CD4-positive, alpha-beta memory T cell (primary cell): ENCODE data around the gene TBX2. TPM values are rescaled to one million over a fixed set of nuclear protein-coding genes. Genes with fewer than 3 reads are reported as not detected.

ENCODE experiments used
- CTCF ChIA-PET: fragments of 350-600 bp; sonication (Branson Sonifier 250); formaldehyde crosslinking; loops from one replicate; lab custom pipeline; 2021; ENCODE audit warnings: inconsistent platforms; ENCODE audit not compliant: partially characterized antibody; lab: Charles Lee
- POLR2A ChIA-PET: fragments of 350-600 bp; sonication (Branson Sonifier 250); formaldehyde crosslinking; loops from one replicate; lab custom pipeline; 2021; ENCODE audit not compliant: partially characterized antibody; lab: Charles Lee
- DNase-seq, 5 donors: peaks; one replicate each; pipeline versions ENCODE4 v3.0.0 to v3.0.0-alpha.2; 2020 to 2022; ENCODE audit warnings: mixed read lengths in 1 of 5
- H3K27ac ChIP-seq: one replicate; pipeline ENCODE4 v1.7.0; 2013; ENCODE audit warnings: low read depth, low read length
- H3K27me3 ChIP-seq: 2 replicates; pipeline ENCODE4 v1.7.0; 2013; ENCODE audit warnings: mild to moderate bottlenecking, low read length, moderate library complexity; ENCODE audit not compliant: insufficient read depth
- H3K36me3 ChIP-seq: 2 replicates; pipeline ENCODE4 v1.7.0; 2013; ENCODE audit warnings: mild to moderate bottlenecking, low read length, moderate library complexity; ENCODE audit not compliant: insufficient read depth
- H3K4me1 ChIP-seq: 2 replicates; pipeline ENCODE4 v1.7.0; 2013; ENCODE audit warnings: mild to moderate bottlenecking, low read length, moderate library complexity; ENCODE audit not compliant: insufficient read depth
- H3K4me3 ChIP-seq, 2 donors: one replicate each; pipeline ENCODE4 v1.7.0; 2013; ENCODE audit warnings: low read length in 2 of 2, mild to moderate bottlenecking in 1 of 2
- H3K9me3 ChIP-seq, 2 donors: one replicate each; pipeline ENCODE4 v1.7.0; 2013; ENCODE audit warnings: low read length in 2 of 2, control low read depth in 1 of 2; ENCODE audit not compliant: control insufficient read depth in 1 of 2
- H3K27ac Mint-ChIP-seq, 7 donors: one replicate each; pipeline ENCODE4 v1.8.0; 2020 to 2021; ENCODE audit warnings: mixed read lengths in 7 of 7, mild to moderate bottlenecking in 6 of 7, inconsistent platforms in 3 of 7, moderate library complexity in 3 of 7
- H3K27me3 Mint-ChIP-seq, 2 donors: one replicate each; pipeline ENCODE4 v1.8.0; 2020 to 2021; ENCODE audit warnings: mixed read lengths in 2 of 2
- H3K36me3 Mint-ChIP-seq, 2 donors: one replicate each; pipeline ENCODE4 v1.8.0; 2020 to 2021; ENCODE audit warnings: mixed read lengths in 2 of 2, inconsistent platforms in 1 of 2, mild to moderate bottlenecking in 1 of 2
- H3K4me1 Mint-ChIP-seq, 4 donors: one replicate each; pipeline ENCODE4 v1.8.0; 2020 to 2021; ENCODE audit warnings: mixed read lengths in 4 of 4, mild to moderate bottlenecking in 1 of 4
- H3K4me3 Mint-ChIP-seq, 8 donors: one replicate each; pipeline ENCODE4 v1.8.0; 2020 to 2021; ENCODE audit warnings: mixed read lengths in 8 of 8, mild to moderate bottlenecking in 7 of 8, moderate library complexity in 6 of 8, inconsistent platforms in 3 of 8
- H3K9me3 Mint-ChIP-seq, 8 donors: one replicate each; pipeline ENCODE4 v1.8.0; 2020 to 2021; ENCODE audit warnings: mixed read lengths in 8 of 8, mild to moderate bottlenecking in 5 of 8, inconsistent platforms in 3 of 8, moderate library complexity in 1 of 8
- intact Hi-C: fragments of 100-400 bp; cut with micrococcal nuclease; formaldehyde crosslinking; loops from one replicate; pipeline ENCODE4 v1.15.1; 2023
- polyA plus RNA-seq, 2 donors: library from polyadenylated mRNA; unstranded; fragments of 300-500 nt; fragmentation: Illumina TruSeq; gene quantifications; one replicate each; pipeline ENCODE4 v1.2.3, GENCODE V29; 2021
- total RNA-seq, 2 experiments: library from RNA; stranded (reverse); gene quantifications; one replicate each; pipeline ENCODE4 v1.2.3, GENCODE V29; 2021

TBX2 gene
- total and polyA plus RNA-seq, 4 experiments from 2014 or later: not detected

DNA sequence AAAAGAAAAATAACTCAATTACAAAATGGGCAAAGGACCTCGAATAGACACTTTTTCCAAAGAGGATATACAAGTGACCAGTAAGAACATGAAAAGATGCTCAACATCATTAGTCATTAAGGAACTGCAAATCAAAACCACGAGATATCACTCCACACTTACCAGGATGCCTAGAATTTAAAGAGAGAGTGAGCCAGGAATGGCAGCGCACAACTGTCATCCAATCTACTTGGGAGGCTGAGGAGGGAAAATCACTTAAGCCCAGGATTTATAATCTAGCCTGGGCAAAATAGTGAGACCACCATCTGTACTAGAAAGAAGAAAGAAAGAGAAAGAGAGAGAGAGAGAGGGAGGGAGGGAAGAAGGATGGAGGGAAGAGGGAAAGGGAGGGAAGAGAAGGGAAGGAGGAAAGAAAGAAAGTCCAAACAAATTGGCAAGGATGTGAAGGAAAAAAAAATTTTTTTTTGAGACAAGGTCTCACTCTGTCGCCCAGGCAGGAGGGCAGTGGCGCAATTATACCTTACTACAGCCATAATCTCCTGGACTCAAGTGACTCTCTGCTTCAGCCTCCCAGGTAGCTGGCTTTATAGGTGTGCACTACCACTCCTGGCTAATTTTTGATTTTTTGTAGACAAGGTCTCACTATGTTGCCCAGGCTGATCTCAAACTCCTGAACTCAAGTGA is 22.6 kb downstream of the TBX2 start:
- intact Hi-C loops: no loop called here
- ChIA-PET CTCF (interaction anchor here (1.0 to 2.1 kb wide), 2 partner anchors 9 to 10 kb away, joined by 6 to 8 read pairs; no protein-coding TSS in a partner anchor), POLR2A (no interaction called here)
- H3K4me1 ChIP-seq: no peaks in the 10 kb centered on the region
- no peak overlapping the region for H3K27ac ChIP-seq
- H3K36me3 ChIP-seq: no peaks in the 10 kb centered on the region
- Mint-ChIP-seq H3K4me1 (no peaks in the 10 kb centered on the region), H3K27me3 (peaks cover 27 to 53% of the 10 kb centered on the region in 2 donors), H3K9me3 (no peaks in the 10 kb centered on the region), H3K27ac (peak overlapping the region in 1 of 7 donors; percentile 14), H3K36me3 (no peaks in the 10 kb centered on the region), H3K4me3 (no peak overlapping the region)
- H3K4me3 ChIP-seq: no peak overlapping the region
- no peak for DNase-seq
- peaks cover 4% of the 10 kb centered on the region for H3K27me3 ChIP-seq
- H3K9me3 ChIP-seq: no peaks in the 10 kb centered on the region

DNA sequence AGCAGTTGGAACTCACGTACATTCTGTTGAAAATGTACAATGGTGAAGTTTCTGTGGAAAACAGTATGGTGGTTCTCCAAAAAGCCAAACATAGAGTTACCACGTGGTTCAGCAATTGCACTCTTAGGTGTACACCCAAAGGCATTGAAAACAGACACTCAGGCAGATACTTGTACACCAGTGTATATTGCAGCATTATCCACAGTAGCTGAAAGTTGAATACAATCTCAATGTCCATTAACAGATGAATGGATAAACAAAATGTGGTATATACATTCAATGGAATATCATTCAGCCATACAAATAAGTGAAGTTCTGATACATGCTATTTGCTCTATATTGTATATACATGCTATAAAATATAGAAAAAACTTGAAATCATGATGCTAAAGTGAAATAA is 23.2 kb downstream of the TBX2 start:
- Histone ChIP-seq H3K4me3 (no peak overlapping the region), H3K27ac (no peak overlapping the region), H3K4me1 (no peaks in the 10 kb centered on the region), H3K27me3 (peaks cover 4% of the 10 kb centered on the region), H3K9me3 (no peaks in the 10 kb centered on the region), H3K36me3 (no peaks in the 10 kb centered on the region)
- Mint-ChIP-seq H3K9me3 (peaks cover 0 to under 1% (median 0%) of the 10 kb centered on the region in 8 donors), H3K36me3 (no peaks in the 10 kb centered on the region), H3K27ac (no peak overlapping the region), H3K4me3 (no peak overlapping the region), H3K27me3 (peaks cover 27 to 53% of the 10 kb centered on the region in 2 donors), H3K4me1 (no peaks in the 10 kb centered on the region)
- no peak for DNase-seq
- intact Hi-C loops: no loop called here
- ChIA-PET CTCF (interaction anchor here (1.0 kb wide), 1 partner anchor 10 kb away, joined by 6 read pairs; no protein-coding TSS in a partner anchor), POLR2A (no interaction called here)

DNA sequence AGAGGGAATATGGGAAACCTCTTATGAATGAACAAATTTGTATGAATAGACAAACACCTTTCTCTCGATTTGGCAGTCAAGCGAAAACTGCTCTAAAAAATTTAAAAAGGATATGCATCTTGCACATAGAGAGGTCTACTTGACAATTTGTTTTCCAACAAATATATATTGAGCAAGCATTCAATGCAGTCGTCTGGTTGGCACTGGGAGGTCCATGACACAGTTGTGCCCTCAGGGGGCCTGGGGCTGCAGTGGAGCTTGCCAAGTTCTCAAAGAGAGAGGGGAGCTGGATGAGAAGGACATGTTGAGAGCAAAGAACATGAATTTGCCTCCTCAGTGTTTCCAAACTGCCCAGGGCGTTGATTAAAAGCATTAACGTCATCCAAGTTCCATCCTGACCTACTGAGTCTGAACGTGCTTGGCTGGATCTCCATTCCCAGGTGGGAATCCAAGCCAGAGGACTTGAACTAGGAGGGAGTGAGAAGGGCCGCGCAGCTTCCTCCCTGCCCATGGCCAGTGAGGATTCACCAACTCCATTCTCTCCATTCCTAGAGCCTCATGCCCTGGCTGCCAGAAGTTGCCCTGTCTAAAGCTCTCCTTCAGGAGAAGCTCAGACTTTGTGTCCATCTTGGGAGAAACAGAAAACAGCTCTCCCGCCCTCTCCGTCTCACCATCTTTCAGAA is 24.5 kb downstream of the TBX2 start:
- intact Hi-C loops: no loop called here
- peaks cover 4% of the 10 kb centered on the region for H3K27me3 ChIP-seq
- Mint-ChIP-seq H3K4me1 (no peaks in the 10 kb centered on the region), H3K27ac (no peak overlapping the region), H3K27me3 (peaks cover 25 to 44% of the 10 kb centered on the region in 2 donors), H3K36me3 (no peaks in the 10 kb centered on the region), H3K9me3 (peaks cover 0 to 3% (median under 1%) of the 10 kb centered on the region in 8 donors), H3K4me3 (no peak overlapping the region)
- no peaks in the 10 kb centered on the region for H3K36me3 ChIP-seq
- H3K9me3 ChIP-seq: no peaks in the 10 kb centered on the region
- no peaks in the 10 kb centered on the region for H3K4me1 ChIP-seq
- H3K4me3 ChIP-seq: no peak overlapping the region
- DNase-seq: no peak
- ChIA-PET POLR2A (no interaction called here), CTCF (no interaction called here)
- no peak overlapping the region for H3K27ac ChIP-seq

DNA sequence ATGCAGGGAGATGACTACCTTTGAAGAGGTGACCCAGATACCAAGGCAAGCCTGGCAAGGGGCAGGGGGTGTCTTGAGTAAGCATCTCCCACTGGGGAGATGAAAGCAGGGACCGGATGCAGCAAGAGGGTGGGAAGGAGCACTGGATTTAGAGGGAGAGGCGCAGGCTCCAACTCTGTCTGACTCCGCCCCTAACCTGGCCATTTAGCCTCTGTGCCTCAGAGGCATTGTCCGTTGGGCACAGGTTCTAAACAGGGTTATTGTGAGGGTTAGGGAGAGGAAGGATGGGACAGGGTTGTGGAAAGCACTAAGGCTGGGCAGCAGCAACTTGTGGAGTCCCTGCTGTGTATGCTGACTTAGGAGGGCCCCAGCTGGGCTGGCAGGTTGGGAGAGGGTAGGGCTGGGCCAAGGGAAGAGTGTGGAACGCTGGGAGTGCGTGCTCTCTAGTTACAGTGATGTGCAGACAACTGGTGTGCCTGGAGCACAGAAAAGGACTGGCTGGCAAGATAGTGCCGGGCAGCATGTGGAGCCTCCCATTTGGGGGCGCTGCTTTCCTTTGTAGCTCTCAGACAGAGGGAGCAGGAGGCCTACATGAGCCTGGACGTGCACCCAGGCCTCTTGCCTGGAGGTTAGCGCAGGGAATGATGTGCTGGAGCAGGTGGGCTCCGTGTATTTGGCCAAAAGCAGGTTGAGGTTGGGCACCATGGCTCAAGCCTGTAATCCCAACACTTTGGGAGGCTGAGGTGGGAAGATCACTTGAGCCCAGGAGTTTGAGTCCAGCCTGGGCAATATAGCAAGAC is 26.2 kb downstream of the TBX2 start:
- ChIA-PET POLR2A (no interaction called here), CTCF (interaction anchor here (2.3 to 3.3 kb wide), 2 partner anchors 8 to 14 kb away, joined by 10 to 13 read pairs; no protein-coding TSS in a partner anchor)
- Mint-ChIP-seq H3K36me3 (no peaks in the 10 kb centered on the region), H3K27me3 (peaks cover 22 to 36% of the 10 kb centered on the region in 2 donors), H3K27ac (no peak overlapping the region), H3K9me3 (peaks cover 0 to 3% (median under 1%) of the 10 kb centered on the region in 8 donors), H3K4me3 (no peak overlapping the region), H3K4me1 (no peaks in the 10 kb centered on the region)
- H3K27ac ChIP-seq: no peak overlapping the region
- H3K4me1 ChIP-seq: no peaks in the 10 kb centered on the region
- DNase-seq: no peak
- intact Hi-C loops: no loop called here
- no peaks in the 10 kb centered on the region for H3K9me3 ChIP-seq
- peaks cover 4% of the 10 kb centered on the region for H3K27me3 ChIP-seq
- H3K36me3 ChIP-seq: no peaks in the 10 kb centered on the region
- no peak overlapping the region for H3K4me3 ChIP-seq

DNA sequence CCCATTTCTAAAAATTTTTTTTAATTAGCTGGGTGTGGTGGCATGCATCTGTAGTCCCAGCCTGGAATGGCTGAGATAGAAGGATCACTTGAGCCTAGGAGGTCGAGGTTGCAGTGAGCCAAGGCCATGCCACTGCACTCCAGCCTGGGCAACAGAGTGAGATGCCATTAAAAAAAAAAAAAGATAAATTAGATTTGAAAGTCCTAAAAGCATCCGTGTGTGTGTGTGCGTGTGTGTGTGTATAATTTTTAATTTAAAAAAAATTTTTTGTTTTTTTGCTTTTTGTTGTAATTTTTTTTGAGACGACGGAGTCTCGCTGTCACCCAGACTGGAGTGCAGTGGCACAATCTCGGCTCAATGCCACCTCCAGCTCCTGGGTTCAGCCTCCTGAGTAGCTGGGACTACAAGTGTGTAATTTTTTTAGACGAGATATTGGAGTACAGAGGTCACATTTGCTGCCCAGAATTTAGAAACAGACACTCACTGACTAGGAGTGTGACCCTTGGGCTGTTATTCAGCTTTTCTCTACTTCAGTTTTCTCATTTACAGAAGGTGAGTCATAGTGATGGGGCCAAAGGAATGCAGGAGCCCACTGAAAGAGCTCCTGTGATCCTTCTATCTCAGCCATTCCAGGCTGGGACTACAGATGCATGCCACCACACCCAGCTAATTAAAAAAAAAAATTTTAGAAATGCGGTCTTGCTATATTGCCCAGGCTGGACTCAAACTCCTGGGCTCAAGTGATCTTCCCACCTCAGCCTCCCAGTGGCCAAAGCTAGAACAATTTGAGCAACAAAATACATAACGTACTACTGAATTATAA is 27.1 kb downstream of the TBX2 start:
- Histone ChIP-seq H3K4me1 (no peaks in the 10 kb centered on the region), H3K27ac (no peak overlapping the region), H3K36me3 (no peaks in the 10 kb centered on the region), H3K27me3 (peaks cover 4% of the 10 kb centered on the region), H3K4me3 (no peak overlapping the region), H3K9me3 (no peaks in the 10 kb centered on the region)
- intact Hi-C loops: no loop called here
- H3K36me3 Mint-ChIP-seq: no peaks in the 10 kb centered on the region
- peaks cover 20 to 34% of the 10 kb centered on the region in 2 donors for H3K27me3 Mint-ChIP-seq
- H3K4me1 Mint-ChIP-seq: no peaks in the 10 kb centered on the region
- POLR2A ChIA-PET: no interaction called here
- CTCF ChIA-PET: interaction anchor here (0.7 to 3.3 kb wide), 3 partner anchors 9 to 23 kb away, joined by 4 to 13 read pairs (median 10); no protein-coding TSS in a partner anchor
- H3K9me3 Mint-ChIP-seq: peaks cover 0 to 3% (median under 1%) of the 10 kb centered on the region in 8 donors
- H3K4me3 Mint-ChIP-seq: no peak overlapping the region
- no peak for DNase-seq
- H3K27ac Mint-ChIP-seq: no peak overlapping the region

DNA sequence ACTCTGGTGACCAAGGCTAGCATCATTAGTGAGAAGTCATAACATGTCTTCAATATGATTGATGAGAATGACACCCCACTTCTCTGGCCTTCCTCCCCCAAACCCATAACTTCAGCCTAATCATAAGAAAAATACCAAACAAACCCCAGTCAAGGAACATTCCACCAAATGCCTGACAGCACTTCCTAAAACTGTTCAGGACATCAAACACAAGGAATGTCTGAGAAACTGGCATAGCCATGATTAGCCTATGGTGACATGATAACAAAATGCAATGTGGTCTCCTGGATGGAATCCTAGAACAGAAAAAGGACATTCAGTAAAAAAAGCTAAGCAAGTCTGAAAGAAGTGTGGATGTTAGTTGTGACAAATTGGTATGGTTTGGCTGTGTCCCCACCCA is 27.9 kb downstream of the TBX2 start:
- POLR2A ChIA-PET: no interaction called here
- H3K36me3 Mint-ChIP-seq: no peaks in the 10 kb centered on the region
- intact Hi-C loops: no loop called here
- Histone ChIP-seq H3K27ac (no peak overlapping the region), H3K4me1 (no peaks in the 10 kb centered on the region), H3K27me3 (peaks cover 4% of the 10 kb centered on the region), H3K36me3 (no peaks in the 10 kb centered on the region), H3K9me3 (no peaks in the 10 kb centered on the region), H3K4me3 (no peak overlapping the region)
- CTCF ChIA-PET: interaction anchor here (2.3 to 3.3 kb wide), 2 partner anchors 10 to 16 kb away, joined by 10 to 13 read pairs; no protein-coding TSS in a partner anchor
- no peak for DNase-seq
- H3K27ac Mint-ChIP-seq: no peak overlapping the region
- H3K9me3 Mint-ChIP-seq: peaks cover 0 to 3% (median under 1%) of the 10 kb centered on the region in 8 donors
- no peaks in the 10 kb centered on the region for H3K4me1 Mint-ChIP-seq
- no peak overlapping the region for H3K4me3 Mint-ChIP-seq
- H3K27me3 Mint-ChIP-seq: peaks cover 13 to 32% of the 10 kb centered on the region in 2 donors
